CD14-positive monocyte (primary cell): Measurements from ENCODE around the gene PPP3CA. TPM values are rescaled to one million over a fixed set of nuclear protein-coding genes. Genes with fewer than 3 reads are reported as not detected.

Experiments used
- DNase-seq, 3 donors: peaks; one replicate each; pipeline ENCODE4 v3.0.0-alpha.2; 2011 to 2022
- H2AFZ ChIP-seq: 2 replicates; pipeline ENCODE4 v1.6.0; 2012; ENCODE audit warnings: mild to moderate bottlenecking, low read depth, low read length, inconsistent platforms; ENCODE audit not compliant: insufficient read depth, poor library complexity, severe bottlenecking
- H3K27ac ChIP-seq, 2 donors: 1 replicate in 1 of 2; 2 replicates in 1 of 2; pipeline ENCODE4 v1.5.1; 2012 to 2013; ENCODE audit warnings: low read length in 2 of 2, control low read depth in 1 of 2, inconsistent platforms in 1 of 2, low read depth in 1 of 2, mild to moderate bottlenecking in 1 of 2
- H3K27me3 ChIP-seq, 2 donors: one replicate each; pipeline versions ENCODE4 v1.6.0 to v1.6.1; 2011 to 2013; ENCODE audit warnings: low read length in 2 of 2; ENCODE audit not compliant: control insufficient read depth in 2 of 2, insufficient read depth in 2 of 2
- H3K36me3 ChIP-seq, 2 donors: replicated peaks in 1 of 2; 1 replicate in 1 of 2; 2 replicates in 1 of 2; pipeline versions ENCODE4 v1.5.1 to v1.6.1; 2012 to 2013; ENCODE audit warnings: low read length in 2 of 2, control low read depth in 1 of 2, inconsistent platforms in 1 of 2, mild to moderate bottlenecking in 1 of 2; ENCODE audit not compliant: insufficient read depth in 2 of 2, control insufficient read depth in 1 of 2
- H3K4me1 ChIP-seq, 2 donors: 1 replicate in 1 of 2; 2 replicates in 1 of 2; pipeline versions ENCODE4 v1.5.1 to v1.6.1; 2012 to 2013; ENCODE audit warnings: low read length in 2 of 2, control low read depth in 1 of 2, inconsistent platforms in 1 of 2, mild to moderate bottlenecking in 1 of 2, moderate library complexity in 1 of 2; ENCODE audit not compliant: insufficient read depth in 2 of 2, control insufficient read depth in 1 of 2
- H3K4me2 ChIP-seq: replicated peaks from 2 replicates; pipeline ENCODE3; 2012; ENCODE audit warnings: low read length, moderate library complexity, mild to moderate bottlenecking; ENCODE audit not compliant: poor library complexity, severe bottlenecking; ENCODE audit errors: extremely low read depth
- H3K4me3 ChIP-seq, 3 experiments: fragments of 200-600 bp in 1 of 3; sonication (generic) in 1 of 3; replicated peaks in 1 of 3; 1 replicate in 2 of 3; 2 replicates in 1 of 3; pipeline ENCODE4 v1.5.1; 2011 to 2013; ENCODE audit warnings: low read length in 3 of 3, mild to moderate bottlenecking in 3 of 3, control low read depth in 2 of 3, low read depth in 2 of 3, inconsistent platforms in 1 of 3, moderate library complexity in 1 of 3
- H3K79me2 ChIP-seq: 2 replicates; pipeline ENCODE4 v1.6.0; 2012; ENCODE audit warnings: mild to moderate bottlenecking, control low read depth, inconsistent platforms, low read length, moderate library complexity; ENCODE audit not compliant: insufficient read depth
- H3K9ac ChIP-seq: 2 replicates; pipeline ENCODE4 v1.6.0; 2017; ENCODE audit warnings: low read length, mild to moderate bottlenecking; ENCODE audit not compliant: insufficient read depth, poor library complexity, severe bottlenecking
- H3K9me3 ChIP-seq, 2 donors: replicated peaks in 1 of 2; 1 replicate in 1 of 2; 2 replicates in 1 of 2; pipeline versions ENCODE4 v1.5.1 to v1.6.1; 2012 to 2013; ENCODE audit warnings: low read length in 2 of 2, control low read depth in 1 of 2; ENCODE audit not compliant: control insufficient read depth in 1 of 2, insufficient read depth in 1 of 2
- H4K20me1 ChIP-seq: 2 replicates; pipeline ENCODE4 v1.6.0; 2012; ENCODE audit warnings: mild to moderate bottlenecking, low read length, control low read depth, moderate library complexity; ENCODE audit not compliant: insufficient read depth
- H3K27ac Mint-ChIP-seq, 7 donors: one replicate each; pipeline ENCODE4 v1.8.0; 2020; ENCODE audit warnings: mild to moderate bottlenecking in 7 of 7, mixed read lengths in 7 of 7, moderate library complexity in 6 of 7, inconsistent platforms in 2 of 7
- H3K27me3 Mint-ChIP-seq, 3 donors: one replicate each; pipeline ENCODE4 v1.8.0; 2021 to 2022; ENCODE audit warnings: low read depth in 3 of 3, mild to moderate bottlenecking in 3 of 3, mixed read lengths in 3 of 3, moderate library complexity in 3 of 3, inconsistent platforms in 1 of 3
- H3K36me3 Mint-ChIP-seq, 2 donors: one replicate each; pipeline ENCODE4 v1.8.0; 2020; ENCODE audit warnings: mixed read lengths in 2 of 2, inconsistent platforms in 1 of 2, mild to moderate bottlenecking in 1 of 2
- H3K4me1 Mint-ChIP-seq: one replicate; pipeline ENCODE4 v1.8.0; 2020; ENCODE audit warnings: mild to moderate bottlenecking, mixed read lengths
- H3K4me3 Mint-ChIP-seq, 2 donors: one replicate each; pipeline ENCODE4 v1.8.0; 2020; ENCODE audit warnings: mild to moderate bottlenecking in 2 of 2, mixed read lengths in 2 of 2, moderate library complexity in 1 of 2
- H3K9me3 Mint-ChIP-seq, 7 donors: one replicate each; pipeline ENCODE4 v1.8.0; 2020 to 2022; ENCODE audit warnings: mixed read lengths in 7 of 7, mild to moderate bottlenecking in 6 of 7, moderate library complexity in 6 of 7, inconsistent platforms in 2 of 7
- CTCF ChIP-seq: fragments of 200-600 bp; IDR thresholded peaks from one replicate; pipeline ENCODE4 v1.8.0; 2022; ENCODE audit warnings: antibody characterized with exemption, mild to moderate bottlenecking
- WGBS: methylation state at CpG from one replicate; pipeline ENCODE4 v1.1.5; 2013; ENCODE audit warnings: missing lambda C conversion rate; ENCODE audit not compliant: insufficient coverage; 5-methylcytosine and 5-hydroxymethylcytosine counted together
- intact Hi-C, 2 donors: fragments of 100-400 bp; cut with micrococcal nuclease; formaldehyde crosslinking; loops; one replicate each; pipeline versions ENCODE4 v1.15.0 to v1.15.1; 2023
- polyA plus RNA-seq, 3 donors: library from polyadenylated mRNA; depleted of rRNA in 1 of 3; unstranded in 2 of 3; stranded (reverse) in 1 of 3; fragments of 300-500 nt in 2 of 3; fragments of >200 nt in 1 of 3; fragmentation: Illumina TruSeq in 2 of 3; gene quantifications; 1 replicate in 2 of 3; 2 replicates in 1 of 3; pipeline ENCODE4 v1.2.3, GENCODE V29; 2012 to 2021

Gene PPP3CA
- polyA plus RNA-seq, 3 donors, result 5.1 to 9.7 (median 8.9) TPM

DNA sequence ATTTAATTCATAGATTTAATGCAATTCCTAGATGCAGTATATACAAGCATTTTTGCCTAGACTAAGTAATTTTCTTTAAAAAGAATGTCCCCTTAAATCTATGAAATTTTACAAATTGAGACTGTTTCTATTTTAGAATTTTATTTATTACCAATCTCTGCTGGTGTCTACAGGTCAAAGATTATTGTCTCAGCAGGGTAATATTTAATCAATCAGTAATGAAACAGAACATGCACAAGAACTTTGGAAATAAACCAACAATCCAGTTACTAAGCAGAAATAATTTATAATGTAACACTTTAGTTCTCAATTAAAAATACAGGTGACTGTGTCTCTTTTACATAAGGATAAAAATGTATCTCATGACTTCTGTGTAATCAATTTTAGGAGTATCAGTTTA, 266.2 kb downstream of the PPP3CA start:
- H3K27ac Mint-ChIP-seq, result no peak overlapping the region
- no peaks in the 10 kb centered on the region for H3K79me2 ChIP-seq
- peaks cover 22 to 42% of the 10 kb centered on the region in 2 donors for H3K4me1 ChIP-seq
- no peak overlapping the region for H3K4me2 ChIP-seq
- peaks cover 15 to 20% of the 10 kb centered on the region in 2 donors for H3K36me3 Mint-ChIP-seq
- H3K4me1 Mint-ChIP-seq, result peaks cover 51% of the 10 kb centered on the region
- H4K20me1 ChIP-seq, result no peaks in the 10 kb centered on the region
- TF ChIP-seq CTCF, result no peak
- H3K4me3 ChIP-seq, result no peak overlapping the region
- intact Hi-C loops, result no loop called here
- H2AFZ ChIP-seq, result no peak overlapping the region
- no peak overlapping the region for H3K27ac ChIP-seq
- no peak for DNase-seq
- no peaks in the 10 kb centered on the region for H3K27me3 ChIP-seq
- no peaks in the 10 kb centered on the region for H3K9me3 ChIP-seq
- H3K36me3 ChIP-seq, result peaks cover 10 to 27% of the 10 kb centered on the region in 2 donors
- no peaks in the 10 kb centered on the region for H3K27me3 Mint-ChIP-seq
- H3K4me3 Mint-ChIP-seq, result no peak overlapping the region
- no peaks in the 10 kb centered on the region for H3K9me3 Mint-ChIP-seq
- H3K9ac ChIP-seq, result no peak overlapping the region

DNA sequence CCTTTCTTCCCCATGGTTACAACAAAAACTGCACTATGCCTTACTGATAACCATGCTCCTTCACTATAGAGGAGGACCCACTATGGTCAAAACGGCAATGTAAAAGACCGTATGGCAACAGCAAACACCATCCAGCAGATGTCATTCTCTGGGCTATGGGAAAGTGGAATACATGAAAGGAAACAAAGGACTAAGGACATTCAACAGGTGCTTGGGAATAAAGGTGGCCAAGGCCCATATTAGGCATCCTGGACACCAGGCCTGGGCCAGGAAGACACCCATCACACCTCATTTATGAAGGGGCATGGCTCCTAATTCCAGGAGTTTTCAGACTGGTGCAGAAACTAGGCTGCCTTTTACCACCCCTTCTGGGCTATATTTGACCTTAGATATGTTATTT, 268.4 kb downstream of the PPP3CA start:
- WGBS, result no CpG with 5 or more reads among the region's 2 CpGs
- no peaks in the 10 kb centered on the region for H3K9me3 ChIP-seq
- no peak overlapping the region for H3K4me2 ChIP-seq
- peaks cover 54% of the 10 kb centered on the region for H3K4me1 Mint-ChIP-seq
- no peaks in the 10 kb centered on the region for H4K20me1 ChIP-seq
- intact Hi-C loops, result no loop called here
- no peak overlapping the region for H3K9ac ChIP-seq
- H3K36me3 ChIP-seq, result peaks cover 10 to 35% of the 10 kb centered on the region in 2 donors
- TF ChIP-seq CTCF, result no peak
- no peak overlapping the region for H2AFZ ChIP-seq
- no peak for DNase-seq
- H3K79me2 ChIP-seq, result no peaks in the 10 kb centered on the region
- no peak overlapping the region for H3K4me3 ChIP-seq
- H3K4me3 Mint-ChIP-seq, result no peak overlapping the region
- peak overlapping the region in 1 of 2 donors; percentile 37 for H3K27ac ChIP-seq
- no peaks in the 10 kb centered on the region for H3K27me3 ChIP-seq
- H3K27me3 Mint-ChIP-seq, result no peaks in the 10 kb centered on the region
- H3K4me1 ChIP-seq, result peaks cover 17 to 44% of the 10 kb centered on the region in 2 donors
- H3K27ac Mint-ChIP-seq, result no peak overlapping the region
- H3K36me3 Mint-ChIP-seq, result peaks cover 23 to 30% of the 10 kb centered on the region in 2 donors
- no peaks in the 10 kb centered on the region for H3K9me3 Mint-ChIP-seq
